NCI-H2081 (cell line): ENCODE data around the gene ZBTB18.
"Not testable (repeated sequence)": the region's sequence is repeated elsewhere in the genome, so short reads cannot be mapped to it uniquely, and the experiment has no call there.

Source experiments
- DNase-seq, 2 experiments: peaks; one replicate each; lab custom pipeline; 2025; lab: John Stamatoyannopoulos, UW

The ZBTB18 gene

DNA sequence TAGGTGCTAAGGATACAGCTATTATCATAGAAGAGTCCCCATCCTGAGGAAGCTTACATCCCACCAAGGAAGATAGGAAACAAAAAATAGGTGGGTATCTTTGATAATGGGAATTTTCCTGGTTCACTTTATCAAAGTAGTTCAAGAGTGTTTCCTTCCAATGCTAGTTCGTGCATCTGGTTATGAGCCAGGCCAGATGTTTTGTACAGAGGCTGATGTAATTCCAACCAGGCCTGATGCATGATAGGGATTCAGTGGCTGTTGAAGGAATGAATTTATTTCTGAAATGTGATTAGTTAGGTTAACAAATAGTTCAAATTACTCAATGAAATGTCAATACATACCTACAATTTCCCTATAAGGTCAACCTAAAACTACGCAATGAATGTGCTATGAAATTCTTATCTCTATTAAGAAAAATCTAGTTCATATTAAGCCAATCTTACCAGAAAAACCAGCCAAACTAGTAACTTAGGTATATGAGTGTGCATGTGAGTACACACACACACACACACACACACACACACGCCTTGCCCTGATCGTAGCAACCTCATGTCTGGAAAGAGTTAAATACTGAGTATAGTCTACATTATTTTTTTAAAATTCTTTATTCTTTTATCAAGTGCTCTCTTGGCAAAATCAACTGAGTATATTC lies 9.5 kb upstream of the ZBTB18 start:
- DNase-seq, result no peak

DNA sequence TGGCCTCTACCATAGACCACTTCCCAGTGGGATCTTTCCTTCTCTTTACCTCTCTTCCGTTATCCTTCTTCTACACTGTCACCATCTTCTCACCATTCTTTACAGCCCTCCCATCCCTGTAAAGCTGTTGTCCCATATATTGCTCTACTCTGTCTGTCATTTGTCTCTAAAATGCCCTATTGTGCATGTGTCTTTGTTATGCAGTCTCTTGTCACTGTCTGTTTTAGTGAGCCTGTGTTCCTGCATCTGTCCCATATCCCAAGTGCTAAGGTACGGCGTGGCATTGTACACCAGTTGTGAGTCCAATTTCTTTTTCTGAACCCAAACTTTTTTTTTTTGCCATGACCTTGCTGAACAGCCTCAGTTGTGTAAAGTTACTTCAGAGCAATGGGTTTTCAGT lies 8.8 kb upstream of the ZBTB18 start:
- DNase-seq, result no peak

GRCh38 chr1:244044423-244044822 lies 6.7 kb upstream of the ZBTB18 start:
- no peak for DNase-seq

- not testable (repeated sequence) for DNase-seq
Measured at GRCh38 chr1:244046254-244046653, 4.8 kb upstream of the ZBTB18 start.

DNA sequence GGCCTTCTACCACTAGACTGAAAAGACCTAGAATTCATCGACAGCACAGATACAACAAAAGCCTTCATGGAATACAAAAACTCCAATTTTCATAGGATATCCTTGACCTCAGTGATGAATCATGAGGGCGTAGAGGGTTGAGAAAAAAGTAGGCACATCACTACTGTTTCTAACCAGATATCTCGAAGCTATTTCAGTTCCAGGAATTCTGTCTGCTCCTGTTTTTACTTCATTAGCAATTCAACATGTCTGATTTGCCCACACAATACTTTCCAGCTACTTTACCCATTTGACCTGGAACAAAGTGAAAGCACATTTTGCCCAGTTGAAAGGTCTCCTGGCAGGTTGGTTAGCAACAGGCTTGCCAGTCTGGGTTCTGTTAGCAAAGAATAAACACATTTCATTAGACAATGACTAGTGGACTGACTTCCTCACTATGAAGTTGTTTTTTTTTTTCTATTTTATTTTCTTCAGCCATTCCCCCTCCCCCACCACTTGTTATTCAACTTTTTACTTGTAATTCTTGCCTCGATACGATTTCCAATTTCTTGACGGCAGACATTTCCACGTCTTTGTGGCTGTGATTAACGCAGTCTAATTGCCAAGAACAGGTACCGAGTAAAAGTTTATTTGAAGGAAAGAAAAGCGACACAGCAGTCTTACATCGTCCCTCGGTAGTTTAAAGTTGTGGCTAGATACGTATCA lies 4.0 kb upstream of the ZBTB18 start:
- peak in 1 of 2 experiments; percentile 40 for DNase-seq

DNA sequence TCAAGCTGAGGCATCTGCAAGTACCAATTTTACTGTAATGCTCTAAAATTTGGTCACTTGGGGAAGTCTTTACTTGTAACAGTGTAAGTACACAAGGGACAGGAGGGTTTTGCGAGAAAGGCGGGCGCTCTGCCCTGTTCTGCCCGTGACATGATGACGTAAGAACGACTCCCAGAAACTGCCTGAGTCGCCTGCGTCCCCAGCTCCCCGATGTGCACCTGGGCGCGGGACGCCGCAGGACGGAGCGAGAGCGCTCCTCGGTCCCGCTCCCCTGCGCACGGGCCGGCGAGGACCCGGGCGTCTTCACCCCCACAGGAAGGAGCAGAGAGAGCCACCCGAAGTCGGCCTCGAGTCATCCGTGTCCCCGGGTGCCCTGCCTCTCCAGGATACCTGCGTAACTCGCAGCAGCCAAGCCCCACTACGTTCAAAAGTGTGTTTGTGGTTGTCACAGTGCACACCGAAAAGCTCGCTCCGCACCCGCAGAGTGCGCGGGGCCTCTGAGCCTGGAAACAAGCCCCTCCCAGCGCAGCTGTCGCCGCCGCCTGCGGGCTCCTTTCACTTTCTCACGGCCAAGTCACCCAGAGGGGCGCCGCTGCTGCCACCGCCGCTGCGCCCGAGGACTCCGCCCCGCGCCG lies 3.3 kb upstream of the ZBTB18 start:
- peak in 1 of 2 experiments; percentile 77 for DNase-seq

- peak; percentile 99 to 100 for DNase-seq
Measured at GRCh38 chr1:244048256-244049161, 2.6 kb upstream of the ZBTB18 start.

DNA sequence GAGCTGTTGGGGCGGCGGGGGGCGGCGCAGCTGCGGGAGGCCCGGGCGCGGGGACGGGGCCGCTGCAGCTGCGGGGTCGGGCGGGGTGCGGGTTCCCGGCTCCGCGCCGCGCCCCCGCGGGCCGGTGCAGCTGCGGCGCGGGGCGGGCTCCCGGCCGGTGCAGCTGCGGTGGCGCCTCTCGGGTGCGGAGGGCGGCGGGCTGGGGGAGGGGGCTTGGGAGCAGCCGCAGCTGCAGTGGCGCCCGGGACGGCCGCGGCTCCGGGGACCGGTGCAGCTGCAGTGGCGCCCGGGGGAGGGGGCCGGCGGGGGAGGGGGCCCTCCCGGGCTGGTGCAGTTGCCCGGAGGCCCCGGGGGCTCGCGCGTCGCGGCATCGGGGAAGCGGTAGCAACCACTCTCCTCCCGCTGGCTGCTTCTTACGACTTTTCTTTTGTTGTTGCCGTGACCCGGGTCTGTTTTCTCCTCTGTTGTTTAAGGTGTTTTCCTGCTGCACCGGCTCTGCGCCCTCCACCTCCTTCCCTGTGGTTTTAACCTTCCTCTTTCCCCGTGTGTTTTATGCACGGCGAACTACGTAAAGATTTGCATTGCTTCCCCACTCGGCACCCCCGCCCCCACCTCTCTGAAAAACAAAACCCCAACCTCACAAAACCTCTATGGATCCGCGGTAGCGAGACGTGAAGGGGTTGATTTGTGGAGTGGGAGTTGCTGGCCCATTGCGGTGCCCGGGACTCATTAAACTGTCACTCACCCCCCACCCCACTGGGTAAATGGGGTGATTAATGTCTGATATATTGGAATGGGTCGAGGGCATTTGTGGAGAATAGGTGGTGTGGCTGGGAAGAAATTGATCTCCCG lies 1.7 kb upstream of the ZBTB18 start:
- peak; percentile 44 to 50 for DNase-seq

DNA sequence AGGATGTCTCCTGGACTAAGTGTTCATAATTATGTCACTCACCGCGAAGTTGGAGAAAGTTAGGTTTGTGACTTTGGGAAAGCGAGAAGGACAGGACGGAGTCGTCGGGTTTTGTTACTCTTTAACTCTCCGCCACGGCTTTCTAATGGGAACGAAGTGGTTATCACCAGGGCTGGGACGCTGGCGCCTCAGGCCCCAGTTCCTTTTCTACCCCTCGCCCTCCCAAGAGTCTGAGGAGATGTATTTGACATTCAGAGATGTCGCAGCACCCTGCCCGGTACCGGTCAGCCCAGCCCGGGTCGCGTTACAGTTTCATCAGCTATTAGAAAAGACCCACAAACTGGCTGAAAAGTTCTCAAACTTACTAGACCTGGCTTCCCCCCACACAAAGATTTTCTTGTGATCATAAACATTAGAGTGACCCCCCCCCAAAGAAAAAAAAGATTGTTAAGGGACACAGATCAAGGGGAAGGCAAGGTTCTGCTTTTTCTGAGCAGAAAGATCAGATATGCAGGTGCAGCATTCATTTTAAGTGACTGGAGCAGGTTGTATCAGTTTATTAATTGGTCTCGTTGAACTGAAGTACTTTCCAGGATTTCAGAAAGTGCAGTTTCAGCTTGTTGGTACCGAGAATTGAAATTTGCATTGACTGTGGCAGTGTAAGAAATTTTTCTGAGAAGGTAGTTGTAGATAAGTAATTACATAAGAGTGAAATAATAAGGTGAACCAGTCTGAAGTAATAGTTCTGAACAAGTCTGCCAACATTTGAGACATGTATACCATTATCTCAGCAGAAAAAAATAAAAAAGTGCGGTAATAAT lies 859 bp upstream of the ZBTB18 start:
- DNase-seq, result no peak

DNA sequence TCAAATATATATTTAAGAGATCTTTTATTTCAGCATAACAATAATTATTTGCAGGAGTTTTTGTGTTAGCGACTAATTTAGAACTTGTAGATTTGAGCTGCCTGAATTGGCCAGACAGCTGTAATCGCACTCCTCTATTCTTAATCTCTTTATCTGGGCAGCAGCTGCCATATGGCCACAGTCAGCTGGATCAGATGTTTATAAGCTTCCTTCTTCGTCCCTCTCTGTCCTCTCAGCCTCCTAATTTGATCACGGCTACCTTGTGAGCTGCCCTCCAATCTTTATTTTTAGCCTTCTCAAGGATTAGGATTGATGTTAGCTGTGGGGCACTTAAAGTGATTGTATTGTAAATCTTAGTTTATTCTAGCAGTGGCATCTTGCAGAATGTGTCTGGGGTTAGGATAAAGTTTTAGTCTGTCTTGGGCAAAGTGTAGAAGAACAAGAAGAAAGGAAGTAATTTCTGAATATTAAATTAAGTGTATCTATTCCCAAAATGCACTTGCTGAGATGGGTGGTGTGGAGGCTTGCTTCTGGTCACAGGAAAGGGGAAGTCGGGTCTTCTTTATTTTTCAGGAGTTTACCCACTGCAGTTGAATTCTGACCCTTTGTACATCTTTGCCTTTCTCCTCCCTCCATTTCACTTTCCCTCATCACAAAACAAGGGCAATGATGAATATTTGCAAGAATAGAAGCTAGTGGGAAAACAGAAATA lies 1.1 kb downstream of the ZBTB18 start:
- peak; percentile 26 to 47 for DNase-seq

DNA sequence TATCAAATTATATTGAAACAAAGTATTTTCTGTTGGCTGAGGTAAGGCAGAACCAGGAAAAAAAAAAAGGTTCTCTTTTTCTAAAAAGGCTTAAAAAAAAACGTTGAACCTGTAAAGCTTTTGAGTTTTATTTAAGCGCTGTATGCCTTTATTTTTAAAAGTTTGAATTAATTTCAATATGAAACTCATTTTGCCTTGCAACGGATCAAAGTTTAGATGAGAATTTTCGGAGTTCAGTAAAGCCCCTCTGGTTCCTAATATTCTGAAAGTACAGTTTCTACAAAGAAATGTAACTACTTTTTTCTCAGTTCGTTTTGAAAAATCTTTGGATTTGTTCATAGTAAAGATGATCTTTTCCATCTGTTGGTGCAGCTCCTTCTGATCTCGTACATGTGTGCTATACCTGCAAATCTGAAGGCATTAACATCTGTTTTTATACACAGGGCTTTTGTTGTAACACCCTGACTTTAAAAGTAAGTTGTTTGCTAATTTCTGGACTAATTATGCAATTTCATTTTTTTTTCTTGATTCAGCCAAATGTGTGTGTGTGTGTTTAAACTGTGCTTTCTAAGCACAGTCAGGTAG lies 1.7 kb downstream of the ZBTB18 start:
- DNase-seq, result no peak

DNA sequence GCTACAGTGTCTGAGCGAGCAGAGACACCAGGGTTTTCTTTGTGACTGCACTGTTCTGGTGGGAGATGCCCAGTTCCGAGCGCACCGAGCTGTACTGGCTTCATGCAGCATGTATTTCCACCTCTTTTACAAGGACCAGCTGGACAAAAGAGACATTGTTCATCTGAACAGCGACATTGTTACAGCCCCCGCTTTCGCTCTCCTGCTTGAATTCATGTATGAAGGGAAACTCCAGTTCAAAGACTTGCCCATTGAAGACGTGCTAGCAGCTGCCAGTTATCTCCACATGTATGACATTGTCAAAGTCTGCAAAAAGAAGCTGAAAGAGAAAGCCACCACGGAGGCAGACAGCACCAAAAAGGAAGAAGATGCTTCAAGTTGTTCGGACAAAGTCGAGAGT lies 2.7 kb downstream of the ZBTB18 start:
- DNase-seq, result no peak

- no peak for DNase-seq
Measured at GRCh38 chr1:244054247-244054923, 3.3 kb downstream of the ZBTB18 start.

GRCh38 chr1:244054924-244055263 lies 3.8 kb downstream of the ZBTB18 start:
- no peak for DNase-seq

DNA sequence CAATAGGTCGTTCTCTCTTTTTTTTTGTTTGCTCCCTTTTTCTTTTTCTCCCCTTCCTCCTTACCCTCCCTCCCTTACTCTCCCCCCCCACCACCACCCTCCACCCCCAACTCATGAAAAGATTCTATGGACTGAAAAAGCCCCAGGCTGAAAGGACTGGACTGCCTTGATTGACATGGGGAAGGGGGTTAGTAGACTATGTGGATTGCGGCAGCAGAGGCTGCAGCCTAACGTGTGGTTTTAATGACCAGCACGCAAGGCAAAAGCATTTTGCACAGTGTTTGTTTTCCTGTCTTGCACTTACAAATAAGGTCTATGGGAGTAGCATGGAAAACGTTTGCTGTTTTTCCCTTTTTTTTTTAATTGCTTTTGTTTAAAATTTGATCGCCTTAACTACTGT lies 5.5 kb downstream of the ZBTB18 start:
- no peak for DNase-seq

- DNase-seq, result no peak
Measured at GRCh38 chr1:244057474-244058385, 6.6 kb downstream of the ZBTB18 start.

DNA sequence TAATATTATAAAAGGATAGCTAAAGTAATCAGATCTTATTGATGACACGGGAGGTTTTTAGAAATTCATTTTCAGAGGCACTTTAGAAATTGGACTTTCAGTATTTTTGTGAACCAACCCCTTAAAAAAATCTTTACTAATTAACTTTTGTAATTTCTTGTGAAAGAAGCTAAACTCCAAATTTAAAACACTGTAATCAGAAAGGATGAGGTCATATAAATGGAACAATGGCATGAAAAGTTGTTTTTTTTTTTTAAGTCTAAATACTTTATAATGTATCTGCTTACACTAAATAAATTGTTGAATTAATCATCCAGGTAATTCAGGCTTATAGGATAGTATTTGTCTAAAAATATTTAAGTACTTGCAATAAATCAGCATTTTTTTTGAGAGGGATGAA lies 9.0 kb downstream of the ZBTB18 start:
- DNase-seq, result no peak

DNA sequence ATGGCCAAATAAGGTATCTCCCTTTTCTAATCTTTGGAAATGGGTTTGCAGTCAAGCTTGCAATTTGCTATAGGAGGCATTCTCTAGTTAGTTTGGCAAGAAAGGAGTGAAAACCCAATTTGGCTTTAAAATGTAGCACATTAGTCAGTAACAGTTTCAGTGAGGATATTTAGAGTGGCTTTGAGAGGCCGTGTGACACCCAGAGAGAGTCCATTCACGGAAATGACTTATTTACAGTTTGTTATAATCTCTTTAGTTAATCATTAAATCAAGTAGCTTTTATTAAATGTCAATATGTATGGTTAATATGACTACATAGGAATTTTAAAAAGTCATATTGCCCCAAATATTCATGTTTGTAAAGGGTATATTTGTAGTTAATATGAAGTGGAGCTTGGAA lies 9.6 kb downstream of the ZBTB18 start:
- no peak for DNase-seq
